Effector memory CD4-positive, alpha-beta T cell (primary cell): ENCODE data around the gene QPCTL.

Experiments used
- DNase-seq, 3 donors: peaks; one replicate each; pipeline ENCODE4 v3.0.0-alpha.2; 2020
- H3K27ac ChIP-seq: 2 replicates; pipeline ENCODE4 v1.7.0; 2013; ENCODE audit warnings: mild to moderate bottlenecking, low read length, moderate library complexity; ENCODE audit not compliant: insufficient read depth, poor library complexity, severe bottlenecking
- H3K27me3 ChIP-seq: replicated peaks from 2 replicates; pipeline ENCODE4 v1.7.0; 2013; ENCODE audit warnings: mild to moderate bottlenecking, low read length; ENCODE audit not compliant: insufficient read depth, control insufficient read depth, poor library complexity, severe bottlenecking
- H3K36me3 ChIP-seq: 2 replicates; pipeline ENCODE4 v1.7.0; 2013; ENCODE audit warnings: mild to moderate bottlenecking, low read length, moderate library complexity; ENCODE audit not compliant: control insufficient read depth, insufficient read depth
- H3K4me1 ChIP-seq: 2 replicates; pipeline ENCODE4 v1.7.0; 2013; ENCODE audit warnings: low read length, mild to moderate bottlenecking; ENCODE audit not compliant: control insufficient read depth, insufficient read depth, poor library complexity, severe bottlenecking
- H3K4me3 ChIP-seq: 2 replicates; pipeline ENCODE4 v1.7.0; 2013; ENCODE audit warnings: low read length, low read depth, mild to moderate bottlenecking; ENCODE audit not compliant: insufficient read depth, poor library complexity, severe bottlenecking
- H3K9me3 ChIP-seq: 2 replicates; pipeline ENCODE4 v1.7.0; 2013; ENCODE audit warnings: mild to moderate bottlenecking, low read length, moderate library complexity; ENCODE audit not compliant: control insufficient read depth

Gene QPCTL

DNA sequence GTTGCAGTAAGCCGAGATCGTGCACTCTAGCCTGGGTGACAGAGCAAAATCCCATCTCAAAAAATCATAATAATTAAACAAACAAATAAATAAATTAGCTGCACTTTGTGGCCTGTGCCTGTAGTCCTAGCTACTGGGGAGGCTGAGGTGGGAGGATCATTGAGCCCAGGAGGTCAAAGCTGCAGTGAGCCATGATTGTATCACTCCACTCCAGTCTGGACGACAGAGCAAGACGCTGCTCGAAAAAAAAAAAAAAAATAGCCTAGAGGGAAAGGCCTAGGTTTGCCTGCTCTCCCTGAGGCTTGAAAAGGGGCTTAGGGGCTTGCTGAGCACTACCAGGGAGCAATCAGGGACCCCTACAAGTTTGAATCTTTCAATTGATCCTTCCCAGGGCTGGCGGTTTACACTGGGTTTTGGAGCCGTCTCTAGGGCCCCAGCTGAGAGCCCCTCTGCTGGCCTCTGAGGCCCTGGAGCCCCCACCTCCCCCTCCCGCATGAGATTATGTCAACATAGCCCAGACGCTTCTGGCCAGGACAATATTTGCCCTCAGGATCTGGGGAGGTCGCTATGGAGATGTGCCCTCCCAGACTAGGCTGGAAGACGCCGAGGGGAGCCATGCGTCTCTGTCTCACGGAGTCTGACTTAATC lies 34.8 kb upstream of the QPCTL start:
- no peaks in the 10 kb centered on the region for H3K4me1 ChIP-seq
- no peaks in the 10 kb centered on the region for H3K27me3 ChIP-seq

DNA sequence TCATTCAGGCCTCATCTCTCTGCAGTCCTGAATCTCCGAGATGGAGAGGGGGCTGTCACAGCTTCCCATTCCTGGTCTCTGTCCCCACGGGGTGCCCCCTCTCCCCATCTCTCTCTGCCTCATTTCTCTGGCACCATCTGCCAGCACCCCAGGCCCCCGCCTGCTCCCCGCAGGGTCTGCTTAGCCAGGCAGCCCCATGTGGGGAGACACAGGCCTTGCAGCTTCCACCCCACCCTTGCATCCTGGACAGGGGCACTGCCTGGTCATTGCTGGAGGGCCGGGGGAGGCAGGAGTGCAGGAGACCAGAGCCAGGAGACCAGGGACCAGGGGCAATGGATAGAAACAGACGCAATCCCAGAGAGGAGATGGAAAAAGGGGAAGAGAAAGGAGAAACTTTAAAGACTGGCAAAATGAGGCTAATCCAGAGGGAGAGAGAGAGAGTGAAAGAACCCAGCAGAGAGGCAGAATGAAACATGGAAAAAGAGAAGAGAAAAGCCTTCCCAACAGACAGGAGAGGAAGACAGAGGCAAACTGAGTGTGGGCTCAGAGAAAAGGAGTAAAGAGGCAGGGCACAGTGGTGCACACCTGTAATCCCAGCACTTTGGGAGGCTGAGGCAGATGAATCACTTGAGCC lies 33.3 kb upstream of the QPCTL start:
- H3K36me3 ChIP-seq, result no peaks in the 10 kb centered on the region
- no peak overlapping the region for H3K27ac ChIP-seq
- no peak for DNase-seq
- H3K27me3 ChIP-seq, result no peaks in the 10 kb centered on the region
- H3K4me3 ChIP-seq, result no peak overlapping the region
- no peaks in the 10 kb centered on the region for H3K4me1 ChIP-seq
- no peaks in the 10 kb centered on the region for H3K9me3 ChIP-seq

More for the DNA sequence above, 34.8 kb upstream of the QPCTL start:
- Histone ChIP-seq H3K9me3 (no peaks in the 10 kb centered on the region), H3K27ac (no peak overlapping the region), H3K36me3 (no peaks in the 10 kb centered on the region), H3K4me3 (no peak overlapping the region)
- DNase-seq, result no peak

DNA sequence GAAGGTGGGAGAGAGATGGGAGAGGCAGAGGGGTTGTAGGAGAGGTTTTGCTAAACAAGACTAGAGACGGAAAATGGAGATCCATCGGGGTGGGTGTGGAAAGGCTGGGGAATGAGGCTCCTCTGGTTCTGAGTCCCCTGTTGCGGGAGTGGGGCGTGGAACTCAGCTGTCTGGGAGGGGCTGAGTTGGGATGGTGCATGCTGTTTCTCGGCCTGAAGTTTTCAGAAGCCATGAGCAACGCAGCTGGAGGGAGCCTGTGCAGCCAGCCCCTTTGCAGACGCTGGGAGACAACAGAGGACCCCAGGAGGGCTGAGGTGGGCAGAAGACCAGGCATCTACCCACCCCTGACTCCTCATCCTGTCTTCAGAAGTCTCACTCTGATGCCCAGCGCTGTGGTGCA lies 31.8 kb upstream of the QPCTL start:
- no peaks in the 10 kb centered on the region for H3K27me3 ChIP-seq
- no peaks in the 10 kb centered on the region for H3K36me3 ChIP-seq
- no peaks in the 10 kb centered on the region for H3K9me3 ChIP-seq
- DNase-seq, result no peak
- no peak overlapping the region for H3K27ac ChIP-seq
- no peak overlapping the region for H3K4me3 ChIP-seq
- H3K4me1 ChIP-seq, result no peaks in the 10 kb centered on the region

DNA sequence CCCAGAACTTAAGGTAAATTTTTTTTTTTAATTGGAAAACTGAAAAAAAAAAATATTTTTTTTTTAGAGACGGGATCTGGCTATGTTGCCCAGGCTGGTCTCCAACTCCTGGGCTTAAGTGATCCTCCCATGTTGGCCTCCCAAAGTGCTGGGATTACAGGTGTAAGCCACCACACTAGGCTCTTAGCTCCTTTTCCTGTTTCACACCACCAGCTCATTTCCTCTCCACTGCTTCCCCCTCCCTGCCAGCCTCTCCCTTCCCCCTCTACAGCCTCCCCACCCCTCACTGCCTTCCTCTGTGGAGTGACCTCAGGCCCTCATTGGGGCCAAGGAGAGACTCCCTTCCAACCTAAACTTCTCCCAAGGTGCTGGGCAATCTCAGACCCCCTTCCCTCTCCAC lies 28.7 kb upstream of the QPCTL start:
- H3K9me3 ChIP-seq, result no peaks in the 10 kb centered on the region
- H3K27me3 ChIP-seq, result peaks cover 3% of the 10 kb centered on the region
- no peak overlapping the region for H3K27ac ChIP-seq
- no peak overlapping the region for H3K4me3 ChIP-seq
- no peak for DNase-seq
- H3K4me1 ChIP-seq, result peaks cover 12% of the 10 kb centered on the region
- H3K36me3 ChIP-seq, result no peaks in the 10 kb centered on the region

DNA sequence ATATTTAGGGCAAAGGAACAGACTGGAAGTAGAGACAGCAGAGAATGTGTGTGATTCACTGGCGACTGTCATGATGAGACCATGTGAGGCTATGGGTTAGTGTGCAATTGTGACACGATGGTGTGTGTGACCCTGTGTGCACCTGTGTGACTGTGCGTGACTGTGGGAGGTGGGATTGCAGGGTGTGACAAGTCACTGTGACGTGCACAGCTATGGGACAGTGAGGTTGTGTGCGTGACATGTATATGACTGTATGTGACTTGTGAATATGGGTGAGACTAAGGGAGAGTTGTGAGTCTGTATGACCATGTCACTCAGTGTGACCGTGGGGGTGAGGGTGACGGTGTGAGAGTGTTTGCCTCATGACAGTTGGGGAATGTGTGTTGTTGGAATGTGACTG lies 27.9 kb upstream of the QPCTL start:
- DNase-seq, result no peak
- Histone ChIP-seq H3K4me1 (peaks cover 20% of the 10 kb centered on the region), H3K4me3 (no peak overlapping the region), H3K9me3 (no peaks in the 10 kb centered on the region), H3K27ac (no peak overlapping the region), H3K36me3 (no peaks in the 10 kb centered on the region), H3K27me3 (peaks cover 9% of the 10 kb centered on the region)

DNA sequence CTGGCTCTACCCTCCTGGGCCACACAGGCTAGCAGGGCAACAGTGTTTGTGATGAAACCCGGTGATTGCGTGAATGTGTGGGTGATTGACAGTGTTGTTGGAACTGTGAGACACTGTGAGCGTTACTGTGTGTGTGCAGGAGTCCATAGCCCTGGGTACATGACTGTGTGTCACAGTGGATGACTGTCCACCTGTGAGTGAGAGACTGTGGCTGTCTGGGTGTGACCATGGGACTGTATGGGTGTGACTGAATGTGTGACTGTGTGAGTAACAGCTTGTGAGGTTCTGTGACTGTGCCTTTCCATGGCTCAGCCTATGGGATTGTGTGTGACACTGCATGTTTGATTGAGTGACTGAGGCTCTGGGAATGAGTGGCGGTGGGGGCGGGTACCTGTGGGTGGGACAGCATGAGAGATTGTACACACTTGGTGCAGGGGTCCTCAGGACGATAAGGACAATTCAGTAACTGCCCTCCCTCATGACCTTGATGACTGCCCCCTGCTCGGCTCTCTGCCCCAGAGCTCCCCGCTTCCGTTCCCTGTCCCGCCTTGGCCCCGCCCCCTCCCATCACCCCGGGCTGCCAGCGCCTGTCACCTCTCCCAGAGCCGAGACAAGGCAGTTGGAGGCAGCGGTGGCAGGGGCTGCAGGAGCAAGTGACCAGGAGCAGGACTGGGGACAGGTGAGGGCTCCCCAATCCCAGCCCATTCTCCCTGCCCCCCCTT lies 24.7 kb upstream of the QPCTL start, which contains the start of gene GIPR:
Gene GIPR (plus strand): TSS at position 602 of the 722 bp plus-strand sequence. CDS start 1,300 bp downstream, outside the sequence.
- Histone ChIP-seq H3K4me3 (peak within 1 kb of the TSS; percentile 56), H3K27ac (no peak within 1 kb of the TSS), H3K4me1 (peaks cover 26% of the 10 kb centered on the region), H3K27me3 (peaks cover 25% of the 10 kb centered on the region), H3K36me3 (no peaks in the 10 kb centered on the region), H3K9me3 (no peaks in the 10 kb centered on the region)
- DNase-seq, result peak; percentile 24 to 45 (median 25)

DNA sequence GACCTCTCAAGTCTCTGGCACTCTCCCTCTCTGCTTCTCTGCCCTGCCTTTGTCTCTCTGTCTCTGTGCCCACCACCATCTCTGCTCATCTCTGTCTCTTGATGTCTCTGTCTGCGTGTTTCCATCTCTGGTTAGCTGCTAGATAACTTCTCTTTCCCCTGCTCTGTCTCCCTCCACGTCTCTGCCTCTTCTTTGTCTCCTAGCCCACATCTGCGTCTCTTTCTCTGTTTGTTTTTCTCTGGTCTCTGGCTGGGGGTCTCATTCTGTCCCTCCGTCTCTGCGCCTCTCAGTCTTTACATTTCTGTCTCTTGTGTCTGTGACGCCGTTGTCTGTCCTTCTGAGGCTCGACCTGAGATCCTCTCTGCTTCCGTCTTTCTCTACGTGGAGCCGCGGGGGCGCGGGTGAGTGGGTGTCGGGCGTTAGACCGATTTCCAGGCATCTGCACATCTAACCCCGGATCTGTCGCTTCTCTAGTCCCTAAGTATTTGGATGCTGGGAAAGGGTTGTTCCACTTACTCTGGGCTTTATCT lies 24.1 kb upstream of the QPCTL start:
- peak overlapping the region; percentile 56 for H3K4me3 ChIP-seq
- H3K9me3 ChIP-seq, result no peaks in the 10 kb centered on the region
- peak in 1 of 3 donors; percentile 15 for DNase-seq
- no peak overlapping the region for H3K27ac ChIP-seq
- peaks cover 26% of the 10 kb centered on the region for H3K4me1 ChIP-seq
- H3K36me3 ChIP-seq, result no peaks in the 10 kb centered on the region
- H3K27me3 ChIP-seq, result peaks cover 25% of the 10 kb centered on the region

DNA sequence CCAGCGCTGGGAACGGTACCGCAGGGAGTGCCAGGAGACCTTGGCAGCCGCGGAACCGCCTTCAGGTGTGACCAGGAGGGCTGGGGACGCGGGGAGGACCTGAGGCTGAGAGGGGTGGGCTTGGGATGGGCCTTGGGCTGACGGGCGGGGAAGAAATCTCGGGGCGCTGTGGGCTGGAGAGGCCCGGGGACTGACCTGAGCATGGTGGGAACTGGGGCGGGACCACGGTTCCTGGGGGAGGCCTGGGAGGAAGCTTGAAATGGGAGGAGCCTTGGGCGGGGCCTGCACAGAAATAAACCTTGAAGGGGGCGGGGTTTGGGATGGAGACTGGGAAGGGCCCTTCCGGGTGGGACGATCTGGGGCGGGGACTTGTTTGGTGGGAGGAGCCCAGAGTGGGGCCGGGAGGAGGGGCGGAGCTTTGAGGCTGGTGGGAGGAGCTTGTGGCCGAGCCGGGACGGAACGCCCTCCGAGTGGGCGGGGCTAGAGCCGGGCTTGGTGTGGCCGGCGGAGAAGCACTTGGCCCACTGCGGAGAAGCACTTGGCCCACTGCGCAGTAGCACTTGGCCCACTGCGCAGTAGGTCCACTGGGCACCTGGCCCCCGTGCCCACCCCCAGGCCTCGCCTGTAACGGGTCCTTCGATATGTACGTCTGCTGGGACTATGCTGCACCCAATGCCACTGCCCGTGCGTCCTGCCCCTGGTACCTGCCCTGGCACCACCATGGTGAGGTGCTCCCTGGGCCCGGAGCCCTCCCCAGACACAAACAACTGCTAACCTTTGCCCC lies 21.6 kb upstream of the QPCTL start:
- no peak overlapping the region for H3K4me3 ChIP-seq
- H3K4me1 ChIP-seq, result peaks cover 26% of the 10 kb centered on the region
- peaks cover 25% of the 10 kb centered on the region for H3K27me3 ChIP-seq
- H3K36me3 ChIP-seq, result no peaks in the 10 kb centered on the region
- peak in 2 of 3 donors; percentile 18 to 45 for DNase-seq
- H3K27ac ChIP-seq, result no peak overlapping the region
- no peaks in the 10 kb centered on the region for H3K9me3 ChIP-seq

DNA sequence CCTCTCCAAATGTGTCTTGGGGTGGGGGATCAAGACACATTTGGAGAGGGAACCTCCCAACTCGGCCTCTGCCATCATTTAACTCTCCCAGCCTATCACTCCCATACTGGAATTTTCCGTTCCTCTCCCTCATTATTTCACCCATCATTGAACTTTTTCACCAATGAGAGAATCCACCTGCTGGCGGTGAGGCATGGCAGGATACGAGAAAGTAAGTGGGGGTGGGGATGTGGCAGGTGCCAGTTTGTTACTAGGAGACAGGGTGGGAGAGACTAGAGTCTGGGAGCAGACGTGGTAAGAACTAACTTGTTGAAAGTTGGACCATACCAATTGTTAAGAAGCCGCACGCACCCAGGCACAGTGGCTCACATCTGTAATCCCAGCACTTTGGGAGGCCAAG lies 17.5 kb upstream of the QPCTL start:
- H3K36me3 ChIP-seq, result no peaks in the 10 kb centered on the region
- no peak overlapping the region for H3K27ac ChIP-seq
- no peaks in the 10 kb centered on the region for H3K9me3 ChIP-seq
- DNase-seq, result no peak
- H3K4me1 ChIP-seq, result peaks cover 15% of the 10 kb centered on the region
- H3K27me3 ChIP-seq, result peaks cover 14% of the 10 kb centered on the region
- H3K4me3 ChIP-seq, result no peak overlapping the region
